HG02763 (cell line): Measurements from ENCODE around the gene PTGES3L.

ENCODE experiments used
- ATAC-seq: cut with Tn5 transposase; IDR thresholded peaks from one replicate; pipeline ENCODE4 v1.9.1; 2021; ENCODE audit warnings: mild to moderate bottlenecking, moderate library complexity; ENCODE audit not compliant: unreplicated experiment

PTGES3L gene

DNA sequence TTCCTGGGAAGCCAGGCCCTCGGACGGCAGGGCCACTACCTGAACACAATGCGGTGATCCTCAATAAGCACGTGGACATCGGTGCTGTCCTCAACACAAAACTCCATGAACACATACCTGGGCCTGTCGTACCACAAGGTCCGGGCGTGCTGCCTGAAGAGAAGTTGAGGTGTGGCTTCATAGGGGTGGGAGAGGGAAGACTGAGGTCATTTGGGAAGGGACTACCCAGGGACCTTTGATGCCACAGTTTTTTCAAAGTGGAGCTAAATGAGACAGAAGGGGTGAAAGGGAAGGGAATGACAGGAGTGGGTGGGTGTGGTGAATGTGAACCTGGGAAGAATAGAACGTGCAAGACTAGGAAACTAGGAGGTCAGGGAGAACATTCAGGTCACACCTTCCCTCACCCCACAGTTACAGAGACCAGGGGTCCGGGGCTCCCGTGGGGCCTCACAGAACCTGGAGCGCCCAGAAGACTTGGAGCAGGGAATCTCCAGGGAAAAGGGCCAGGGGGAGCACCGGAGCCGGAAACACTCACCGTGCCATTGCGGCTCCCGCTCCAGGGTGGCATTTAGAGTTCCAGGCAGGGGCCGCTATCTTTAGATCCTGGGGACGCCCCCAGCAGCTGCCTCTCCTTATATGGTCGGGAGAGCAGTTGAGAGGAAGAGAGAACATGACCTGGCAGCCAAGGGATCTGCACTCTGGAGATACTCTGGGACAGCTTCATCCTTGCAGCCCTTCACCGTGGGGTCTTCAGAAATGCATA lies at the start of gene PTGES3L:
Gene PTGES3L (minus strand): TSS at position 570 of the 763 bp plus-strand sequence. CDS start 27 bp downstream, at position 543.
- no peak for ATAC-seq

DNA sequence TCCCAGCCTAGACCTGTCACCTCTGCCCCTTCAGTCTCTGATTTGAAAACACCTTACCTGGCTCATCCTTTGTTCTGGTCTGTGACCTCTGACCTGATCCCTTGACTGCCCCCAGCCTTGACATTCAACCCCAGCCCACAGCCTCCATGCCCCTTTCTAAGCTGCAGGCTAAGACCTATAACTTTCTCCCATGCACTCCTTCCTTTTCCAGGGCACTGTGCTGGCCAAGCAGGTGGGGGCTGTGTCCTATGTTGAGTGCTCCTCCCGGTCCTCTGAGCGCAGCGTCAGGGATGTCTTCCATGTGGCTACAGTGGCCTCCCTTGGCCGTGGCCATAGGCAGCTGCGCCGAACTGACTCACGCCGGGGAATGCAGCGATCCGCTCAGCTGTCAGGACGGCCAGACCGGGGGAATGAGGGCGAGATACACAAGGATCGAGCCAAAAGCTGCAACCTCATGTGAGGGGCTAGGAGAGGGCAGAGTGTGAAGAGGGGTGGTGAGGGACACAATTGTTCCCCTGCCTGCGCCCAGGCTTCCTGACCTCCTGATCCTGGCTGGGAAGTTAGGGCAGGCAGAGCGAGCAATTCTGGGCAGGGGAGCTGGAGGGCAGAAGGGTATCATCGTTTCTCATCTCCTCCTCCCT lies 48.5 kb upstream of the PTGES3L start:
- ATAC-seq, result no peak

DNA sequence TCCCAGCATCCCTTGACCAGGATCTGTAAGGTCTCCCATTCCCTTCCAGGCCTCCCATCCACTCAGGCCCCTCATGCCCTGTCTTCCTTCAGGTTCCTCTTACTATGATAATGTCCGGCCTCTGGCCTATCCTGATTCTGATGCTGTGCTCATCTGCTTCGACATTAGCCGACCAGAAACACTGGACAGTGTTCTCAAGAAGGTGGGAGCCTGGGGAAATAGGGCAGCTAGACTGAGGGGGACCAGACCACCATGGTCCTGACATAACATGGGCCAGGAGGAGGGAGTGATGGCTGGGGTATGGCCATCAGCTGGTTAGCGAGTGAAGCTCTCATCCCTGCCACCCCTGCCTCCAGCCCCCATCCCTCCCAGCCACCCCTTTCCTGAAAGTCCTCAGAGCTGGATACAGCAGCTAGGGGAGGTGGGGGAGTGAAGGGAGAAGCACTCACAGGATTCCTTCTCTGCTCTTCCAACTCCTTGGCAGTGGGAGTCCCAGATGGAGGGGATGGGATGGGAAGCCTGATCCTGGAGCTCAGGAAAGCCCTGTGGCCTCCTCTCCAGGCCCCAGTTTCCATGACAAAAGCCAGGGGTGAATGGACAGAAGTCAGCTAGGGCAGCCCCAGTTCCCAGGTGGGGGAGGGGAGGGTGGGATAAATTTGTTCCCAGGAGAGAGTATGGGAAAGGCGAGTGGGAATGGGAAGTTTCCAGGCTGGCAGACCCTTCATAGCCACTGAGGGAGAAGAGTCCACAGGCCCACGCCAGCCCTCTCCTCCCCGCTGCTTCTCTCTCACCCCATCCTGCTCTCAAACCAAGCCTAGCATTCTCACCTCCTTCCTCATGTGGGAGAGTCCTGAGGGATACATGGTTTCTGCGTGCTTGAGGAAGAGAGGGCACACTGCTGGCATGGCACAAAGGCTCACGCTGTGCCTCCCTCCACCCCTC lies 47.5 kb upstream of the PTGES3L start:
- ATAC-seq, result no peak

DNA sequence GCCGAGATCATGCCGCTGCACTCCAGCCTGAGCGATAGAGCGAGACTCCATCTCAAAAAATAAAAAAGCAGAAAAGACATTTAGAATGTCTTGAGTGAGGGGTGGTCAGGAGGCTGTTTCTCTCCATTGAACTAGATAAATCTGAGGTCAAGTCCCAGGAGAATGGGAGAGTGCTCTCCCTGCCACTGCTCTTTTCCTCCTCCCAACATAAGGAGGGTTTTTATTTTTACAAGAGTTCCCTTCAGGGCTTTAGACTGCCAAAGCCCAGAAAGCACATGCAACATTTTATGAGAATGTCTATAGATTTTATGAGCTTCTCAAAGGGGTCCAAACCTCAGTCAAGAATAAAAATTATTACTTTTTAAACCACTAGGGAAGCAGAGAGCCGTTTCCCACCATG lies 46.7 kb upstream of the PTGES3L start:
- ATAC-seq, result no peak

DNA sequence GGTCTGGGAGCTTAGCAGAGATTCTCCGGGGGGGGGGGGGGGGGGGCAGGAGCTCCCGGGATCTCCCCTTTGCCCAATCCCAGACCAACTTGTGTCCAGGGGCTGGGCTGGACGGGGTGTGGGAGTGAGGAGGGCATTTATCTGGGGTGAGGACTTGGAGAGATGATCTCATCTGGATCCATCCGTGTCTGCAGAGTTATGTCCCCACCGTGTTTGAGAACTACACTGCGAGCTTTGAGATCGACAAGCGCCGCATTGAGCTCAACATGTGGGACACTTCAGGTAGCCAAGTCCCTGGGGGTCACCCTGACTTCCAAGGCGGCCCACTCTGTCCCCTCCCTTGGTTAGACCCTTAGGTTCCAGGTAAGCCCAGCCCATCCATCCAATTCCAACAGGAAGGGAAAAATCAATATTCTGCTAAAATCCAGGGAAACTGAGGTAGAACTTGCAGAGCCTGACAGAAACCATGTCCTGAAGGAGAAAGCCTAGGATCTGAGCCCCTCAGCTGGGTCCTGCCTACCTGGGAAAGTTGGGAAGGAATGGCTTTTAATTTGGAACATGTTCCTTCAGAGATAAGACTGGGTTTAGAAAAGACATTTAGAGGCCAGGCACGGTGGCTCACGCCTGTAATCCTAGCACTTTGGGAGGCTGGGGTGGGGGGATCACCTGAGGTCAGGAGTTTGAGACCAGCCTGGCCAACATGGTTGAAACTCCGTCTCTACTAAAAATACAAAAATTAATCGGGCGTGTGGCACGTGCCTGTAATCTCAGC lies 46.1 kb upstream of the PTGES3L start:
- no peak for ATAC-seq

DNA sequence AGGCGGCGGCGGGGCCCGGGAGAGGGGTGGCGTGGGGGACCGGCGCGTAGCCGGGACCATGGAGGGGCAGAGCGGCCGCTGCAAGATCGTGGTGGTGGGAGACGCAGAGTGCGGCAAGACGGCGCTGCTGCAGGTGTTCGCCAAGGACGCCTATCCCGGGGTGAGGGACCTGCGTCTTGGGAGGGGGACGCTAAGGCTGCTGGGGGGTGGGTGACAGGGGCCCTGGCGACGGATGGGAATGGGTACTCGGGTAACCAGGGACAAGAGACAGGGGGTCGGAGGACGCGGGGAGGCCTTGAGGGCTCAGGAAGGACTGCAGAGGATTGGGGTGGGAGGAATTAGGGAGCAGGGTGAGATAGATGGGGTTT lies 45.4 kb upstream of the PTGES3L start:
- ATAC-seq, result no peak

DNA sequence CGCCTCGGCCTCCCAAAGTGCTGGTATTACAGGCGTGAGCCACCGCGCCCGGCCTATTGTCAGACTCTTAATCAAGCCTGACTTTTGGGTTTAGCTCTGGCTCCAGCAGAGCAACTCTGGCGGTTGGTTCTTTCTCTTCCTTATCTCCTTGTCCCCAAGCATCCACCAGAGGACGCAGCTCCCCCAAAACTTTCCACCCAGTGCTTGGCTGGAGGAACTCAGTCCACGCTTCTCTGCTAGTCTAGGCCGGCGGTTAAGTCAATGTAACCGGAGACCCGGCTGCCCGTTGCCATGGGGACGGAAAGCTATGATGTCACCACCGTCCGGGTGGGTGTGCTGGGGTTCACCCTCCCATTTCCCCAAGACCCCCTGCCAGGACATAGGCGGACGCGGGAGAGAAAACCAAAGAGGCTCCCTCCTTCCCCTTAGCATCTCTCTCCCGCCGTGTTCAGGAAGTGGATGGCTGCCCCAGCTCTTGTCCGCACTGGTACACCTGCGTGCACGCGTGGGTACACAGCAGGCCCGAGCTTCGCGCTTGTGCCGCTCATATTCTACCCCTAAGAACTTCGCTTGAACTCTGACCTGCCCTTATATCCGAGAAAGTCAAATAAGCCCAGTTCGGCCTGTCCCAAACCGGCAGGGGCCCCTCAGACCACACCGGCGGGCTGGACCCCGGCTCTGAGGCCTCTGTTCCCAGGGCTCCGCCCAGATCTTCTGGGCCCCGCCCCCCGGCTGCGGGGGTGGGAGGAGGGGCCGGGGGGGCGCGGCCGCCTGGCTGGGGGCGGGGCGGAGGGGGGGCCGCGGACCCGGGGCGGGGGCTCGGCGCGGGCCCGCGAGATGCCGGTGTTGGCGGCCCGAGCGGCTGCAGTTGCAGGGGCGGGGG lies 44.8 kb upstream of the PTGES3L start, which contains the start of gene RND2:
Gene RND2 (plus strand): TSS at position 825 of the 883 bp plus-strand sequence. CDS start 117 bp downstream, outside the sequence.
- no peak for ATAC-seq

DNA sequence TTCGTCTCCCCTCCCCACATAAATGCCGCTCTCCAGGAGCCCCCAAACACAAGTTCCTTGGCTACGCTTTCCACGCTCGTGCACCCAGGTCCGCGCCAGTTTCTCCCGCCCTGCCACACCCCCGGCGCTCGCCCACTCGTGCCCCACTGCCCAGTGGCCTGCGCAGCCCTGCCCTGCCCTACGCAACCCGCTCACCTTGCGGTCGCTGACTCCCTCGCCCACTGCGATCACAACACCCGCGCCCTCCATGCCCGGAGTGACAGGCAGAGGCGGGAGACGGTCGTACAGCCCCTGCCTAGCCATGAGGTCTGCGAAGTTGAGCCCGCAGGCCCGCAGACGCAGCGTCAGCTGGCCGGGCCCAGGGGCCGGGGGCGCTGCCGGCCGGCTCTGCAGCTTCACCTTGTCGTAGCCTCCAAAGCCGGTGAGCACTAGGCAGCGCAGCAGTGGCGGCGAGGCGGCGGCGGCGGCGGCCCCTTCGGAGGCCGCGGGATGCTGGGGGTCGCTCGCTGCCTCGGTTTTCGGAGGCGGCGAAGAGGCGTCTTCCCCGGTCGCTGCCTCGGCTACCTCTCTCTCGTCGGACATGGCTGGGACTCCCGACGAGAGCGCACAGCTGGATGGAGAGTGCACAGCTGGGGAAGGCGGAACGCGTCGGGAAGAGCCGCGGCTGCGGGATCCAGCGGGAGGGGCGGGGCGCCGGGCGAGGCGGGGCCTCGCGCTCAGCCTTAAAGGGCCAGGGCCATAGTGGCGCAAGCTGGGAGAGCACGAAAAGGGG lies 42.0 kb upstream of the PTGES3L start, which contains the start of gene VAT1:
Gene VAT1 (minus strand): TSS at position 645 of the 772 bp plus-strand sequence. CDS start 63 bp downstream, at position 582.
- no peak for ATAC-seq

DNA sequence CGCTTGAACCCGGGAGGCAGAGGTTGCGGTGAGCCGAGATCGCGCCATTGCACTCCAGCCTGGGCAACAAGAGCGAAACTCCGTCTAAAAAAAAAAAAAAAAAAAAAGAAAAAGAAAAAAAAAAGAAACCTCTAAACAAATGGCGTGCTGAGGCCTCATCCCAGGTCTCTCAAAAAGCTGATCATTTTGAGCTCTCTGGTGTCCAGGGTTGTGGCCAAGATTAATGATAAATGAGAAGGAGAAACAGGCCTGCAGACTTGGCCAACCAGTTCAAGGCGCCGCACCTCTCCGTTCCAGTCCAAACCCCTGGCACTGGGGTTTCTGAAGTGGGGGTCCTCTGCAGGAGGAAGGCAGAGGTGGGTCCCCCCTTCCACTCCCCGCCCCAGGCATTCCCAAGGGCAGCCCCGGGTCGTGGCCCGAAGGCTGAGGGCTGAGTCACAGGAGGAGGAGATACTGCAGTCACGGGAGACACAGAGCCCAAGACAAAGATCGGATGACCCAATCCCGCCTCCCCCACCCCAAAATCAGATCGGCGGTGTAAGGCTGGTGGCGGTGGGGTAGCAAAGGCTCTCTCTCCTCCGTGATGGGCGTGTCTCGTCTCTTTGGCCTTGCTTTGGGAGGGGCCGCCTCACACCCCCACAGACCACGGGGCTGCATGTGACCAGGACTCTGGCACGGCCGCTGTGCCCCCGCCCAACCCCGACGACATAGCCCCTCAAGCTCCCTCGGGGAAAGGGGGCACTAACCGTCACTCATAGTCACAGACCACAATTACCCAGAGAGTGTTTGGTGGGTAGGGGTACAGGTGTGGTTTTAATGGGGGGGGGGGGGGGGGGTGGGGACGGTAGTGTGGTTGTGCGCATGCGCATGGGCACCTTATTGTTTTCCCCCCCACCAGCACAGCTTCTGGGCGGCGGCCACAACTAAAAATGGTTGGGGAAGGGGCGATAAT lies 41.2 kb upstream of the PTGES3L start:
- ATAC-seq, result no peak

DNA sequence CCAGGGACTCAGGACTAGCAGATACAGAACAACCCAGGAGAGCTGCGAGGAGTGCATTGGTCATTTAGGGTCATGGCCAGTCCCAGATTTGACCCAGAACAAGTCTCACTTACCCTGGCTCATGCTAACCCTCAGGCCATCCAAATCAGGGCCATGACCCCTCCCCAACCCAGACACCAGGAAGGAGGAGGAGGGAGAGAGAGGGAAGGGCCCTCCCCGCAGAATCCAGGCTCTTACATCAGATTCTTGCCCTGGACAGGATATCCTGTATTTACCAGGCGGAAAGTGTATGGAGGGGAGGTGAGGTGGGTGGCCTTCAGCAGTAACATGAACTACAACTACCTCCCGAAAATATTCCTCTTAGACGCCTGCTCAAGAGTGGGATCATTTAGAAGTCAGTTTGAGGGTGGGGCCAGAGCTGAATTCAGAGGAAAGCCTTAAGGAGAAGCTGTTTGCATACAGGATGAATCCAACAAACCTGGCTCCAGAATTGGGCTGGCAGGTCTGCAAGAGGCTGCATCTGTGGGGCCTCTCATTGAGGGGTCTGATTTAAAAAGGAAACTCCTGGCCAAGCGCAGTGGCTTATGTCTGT lies 40.2 kb upstream of the PTGES3L start:
- no peak for ATAC-seq

DNA sequence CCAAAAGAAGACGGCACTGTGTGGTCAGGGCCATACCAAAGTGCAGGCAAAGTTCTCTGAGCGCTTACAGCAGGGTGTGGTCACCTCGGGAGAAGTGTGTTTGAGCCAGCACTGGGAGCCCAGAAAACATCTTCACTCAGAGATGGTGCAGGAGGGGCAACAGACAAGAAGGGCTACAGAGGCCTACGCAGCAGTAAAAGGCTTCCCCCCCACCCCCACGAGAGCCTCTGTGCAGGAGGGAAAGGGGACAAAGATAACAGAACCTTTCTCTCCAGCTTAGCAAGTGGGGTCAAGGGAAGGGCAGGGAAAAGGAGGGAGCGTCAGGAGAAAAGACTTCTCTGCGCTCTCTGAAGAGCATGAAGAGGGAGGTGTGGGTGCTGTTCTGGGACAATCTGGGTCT lies 39.5 kb upstream of the PTGES3L start:
- ATAC-seq, result no peak

DNA sequence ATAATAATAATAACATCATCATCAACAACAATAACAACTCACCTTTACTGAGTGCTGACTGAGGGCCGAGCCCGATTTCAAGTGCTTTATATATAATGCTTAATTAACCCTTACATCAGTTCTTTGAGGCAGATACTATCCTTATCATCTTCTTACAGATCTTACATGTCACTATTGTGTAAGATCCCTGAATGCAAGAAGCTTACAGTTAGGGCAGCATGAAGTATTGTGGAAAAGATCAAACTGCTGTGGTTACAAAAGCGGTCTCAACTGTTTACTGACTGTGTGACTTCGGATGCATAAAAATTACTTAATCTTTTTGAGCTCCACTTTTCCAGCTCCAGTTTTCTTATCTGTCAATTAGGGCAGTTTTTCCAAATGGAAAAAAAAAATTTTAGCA lies 39.1 kb upstream of the PTGES3L start:
- no peak for ATAC-seq

DNA sequence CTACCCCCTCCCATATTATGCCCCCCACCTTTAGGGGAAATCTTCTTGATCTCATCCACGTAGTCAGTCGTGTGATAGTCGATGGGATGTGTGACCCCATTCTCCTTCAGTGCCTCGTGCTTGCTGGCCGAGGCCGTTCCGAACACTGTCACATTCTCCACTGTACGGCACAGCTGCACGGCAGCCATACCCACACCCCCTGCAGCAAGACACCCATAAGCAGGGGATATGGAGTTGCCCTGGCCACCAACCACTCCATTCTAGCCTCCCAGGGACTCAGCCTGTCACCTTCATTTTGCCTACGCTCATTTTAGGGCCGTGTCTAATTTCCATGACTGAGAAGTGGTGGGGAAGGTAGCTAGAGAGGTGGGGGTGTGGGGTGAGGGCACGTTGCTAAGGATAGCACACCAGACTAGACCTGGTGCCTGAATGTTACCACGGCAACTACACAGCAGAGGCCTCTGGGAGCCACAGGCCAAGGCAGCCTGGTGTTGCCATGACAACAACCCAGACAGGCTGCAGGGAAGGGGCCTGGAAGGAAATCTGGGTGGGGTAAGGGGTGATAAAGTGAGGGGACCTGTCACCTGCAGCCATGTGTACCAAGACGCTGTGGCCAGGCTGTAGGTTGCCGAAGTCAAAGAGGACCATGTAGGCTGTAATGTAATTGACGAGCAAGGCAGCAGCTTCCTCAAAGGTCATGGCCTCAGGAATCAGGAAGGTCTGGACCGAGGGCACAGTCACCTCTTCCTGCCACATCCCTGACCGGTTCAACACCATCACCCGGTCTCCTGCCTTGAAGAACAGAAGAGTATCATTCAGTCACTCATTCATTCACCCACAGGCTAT lies 38.4 kb upstream of the PTGES3L start:
- no peak for ATAC-seq

DNA sequence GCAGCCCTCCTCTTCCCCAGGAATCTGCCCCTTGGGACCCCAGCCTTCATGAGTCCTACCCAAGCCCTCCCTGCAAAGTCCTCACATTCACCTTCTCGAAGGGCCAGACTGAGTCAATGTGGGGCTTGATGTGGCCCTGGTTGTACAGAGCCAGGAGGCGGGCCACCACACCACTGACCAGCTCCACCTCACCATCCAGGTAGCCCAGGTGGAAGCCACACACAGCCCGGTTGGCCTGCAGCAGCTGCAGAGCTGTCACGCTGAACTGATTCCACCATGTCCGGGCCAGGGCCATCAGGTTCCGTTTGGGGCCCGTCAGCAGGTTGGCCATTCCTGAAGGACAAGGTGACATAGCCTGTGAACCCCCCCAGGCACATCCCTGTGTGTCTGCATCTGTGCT lies 36.3 kb upstream of the PTGES3L start:
- ATAC-seq, result no peak

DNA sequence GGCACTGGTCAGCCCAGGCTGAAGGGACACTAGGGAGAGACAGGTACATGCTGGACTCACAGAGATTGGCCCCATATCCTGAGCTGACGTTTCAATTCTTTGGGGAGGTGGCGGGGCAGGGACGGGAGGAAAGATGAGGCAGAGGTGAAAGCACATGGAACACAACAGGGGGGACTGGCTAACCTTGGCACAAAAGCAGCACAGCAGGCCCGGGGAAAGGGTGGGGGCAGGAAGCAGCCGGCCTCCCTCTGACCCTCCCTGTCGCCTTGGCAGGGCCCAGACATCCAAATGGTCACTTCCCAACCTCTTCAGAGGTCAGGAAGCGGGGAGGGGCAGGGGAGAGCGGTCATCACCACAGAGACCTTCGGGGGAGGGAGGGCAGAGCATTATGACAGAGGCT lies 35.7 kb upstream of the PTGES3L start:
- ATAC-seq, result no peak
